ENCODE results near the gene UBR1.
A peak's percentile ranks its signal among the peaks of the same experiment; 100 is the strongest.
"Not testable (repeated sequence)": the region's sequence is repeated elsewhere in the genome, so short reads cannot be mapped to it uniquely, and the experiment has no call there.

Gene UBR1

DNA sequence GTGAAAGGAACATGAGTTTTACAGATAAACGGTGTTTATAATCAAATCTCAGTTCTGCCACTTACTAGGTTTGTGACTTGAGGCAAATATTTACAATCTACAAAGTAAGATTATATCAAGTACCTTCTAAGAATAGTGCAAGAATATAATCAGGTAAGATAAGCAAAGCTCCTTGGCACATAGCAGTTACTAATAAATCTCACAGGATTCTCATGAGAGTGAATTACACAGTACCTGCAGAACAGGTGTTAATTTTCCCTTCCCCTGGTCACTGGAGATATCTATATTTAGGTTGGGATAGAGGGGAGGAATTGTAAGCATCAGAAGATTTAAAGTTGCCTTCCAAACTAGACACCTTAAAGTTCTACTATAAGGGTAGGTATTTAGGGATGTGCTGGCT, 53.0 kb downstream of the UBR1 start:
- DNase-seq (ENCODE audit: low spot score) = no peak

DNA sequence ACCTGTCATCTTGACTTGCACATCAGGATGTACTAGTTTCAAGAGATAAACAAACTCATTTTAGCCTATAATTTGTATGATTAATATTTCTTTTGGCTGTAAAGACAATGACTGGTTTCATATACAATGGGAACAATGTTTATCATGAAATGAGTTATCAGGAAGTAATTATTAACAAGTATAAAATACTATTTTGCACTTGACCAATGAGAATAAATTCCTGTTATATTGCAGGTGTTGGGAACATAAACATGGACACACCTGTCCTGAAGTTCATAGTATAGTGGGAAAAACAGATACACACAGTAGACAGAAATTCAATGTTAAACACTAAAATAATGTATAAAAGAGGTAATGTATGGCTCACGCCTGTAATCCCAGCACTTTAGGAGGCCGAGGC, 56.9 kb downstream of the UBR1 start:
- DNase-seq (ENCODE audit: low spot score) = no peak

DNA sequence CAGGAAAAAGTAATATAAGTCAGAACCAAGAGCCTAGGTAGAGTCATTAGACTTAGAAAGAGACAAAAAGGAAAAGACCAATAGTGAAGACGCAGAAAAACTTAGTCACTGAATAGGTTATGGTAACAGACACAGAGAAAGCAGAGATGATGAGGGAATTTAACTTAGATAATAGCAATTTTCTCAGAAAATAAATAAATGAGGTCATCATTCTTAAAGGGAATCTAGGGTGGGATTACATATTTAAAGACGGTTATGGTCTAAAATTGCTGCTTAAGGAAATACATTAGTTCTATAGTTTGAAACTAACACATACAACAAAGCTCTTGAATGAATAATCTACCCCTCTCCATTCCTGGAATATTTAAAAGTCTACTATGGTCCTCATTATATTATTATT, 59.4 kb downstream of the UBR1 start:
- no peak for DNase-seq (ENCODE audit: low spot score)

DNA sequence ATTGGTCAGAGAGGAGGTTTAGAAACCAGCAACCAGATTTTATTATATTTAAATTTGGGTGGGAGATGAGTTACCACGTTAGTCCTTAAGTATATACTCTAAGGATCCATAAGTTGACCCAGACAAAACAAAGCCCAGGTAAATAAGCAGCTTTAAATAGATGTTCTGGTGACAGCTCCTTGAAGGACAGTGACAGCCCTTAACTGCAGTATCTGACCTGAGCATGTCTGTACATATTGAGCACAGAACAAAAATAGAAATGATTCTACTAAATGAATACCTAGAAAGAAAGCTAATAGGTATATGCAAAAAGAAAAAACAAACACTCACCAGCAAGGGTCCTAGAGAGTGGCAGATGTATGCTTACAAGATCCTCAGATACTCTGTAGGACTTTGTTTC, 63.0 kb downstream of the UBR1 start:
- no peak for DNase-seq (ENCODE audit: low spot score)

DNA sequence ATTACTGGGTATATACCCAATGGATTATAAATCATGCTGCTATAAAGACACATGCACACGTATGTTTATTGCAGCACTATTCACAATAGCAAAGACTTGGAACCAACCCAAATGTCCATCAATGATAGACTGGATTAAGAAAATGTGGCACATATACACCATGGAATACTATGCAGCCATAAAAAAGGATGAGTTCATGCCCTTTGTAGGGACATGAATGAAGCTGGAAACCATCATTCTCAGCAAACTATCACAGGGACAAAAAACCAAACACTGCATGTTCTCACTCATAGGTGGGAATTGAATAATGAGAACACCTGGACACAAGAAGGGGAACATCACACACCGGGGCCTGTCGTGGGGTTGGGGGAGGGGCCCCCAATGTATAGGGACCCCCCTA, 64.8 kb downstream of the UBR1 start:
- DNase-seq (ENCODE audit: low spot score) = not testable (repeated sequence)

DNA sequence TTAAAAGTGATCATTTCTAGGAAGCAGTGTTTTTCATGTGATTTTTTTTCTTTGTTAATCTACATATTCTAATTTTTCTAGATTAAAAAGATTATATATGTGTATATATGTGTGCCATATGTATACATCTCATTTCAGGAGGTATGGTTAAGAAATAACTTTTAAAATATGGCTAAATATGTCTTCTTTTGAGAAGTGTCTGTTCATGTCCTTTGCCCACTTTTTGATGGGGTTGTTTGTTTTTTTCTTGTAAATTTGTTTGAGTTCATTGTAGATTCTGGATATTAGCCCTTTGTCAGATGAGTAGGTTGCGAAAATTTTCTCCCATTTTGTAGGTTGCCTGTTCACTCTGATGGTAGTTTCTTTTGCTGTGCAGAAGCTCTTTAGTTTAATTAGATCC, 70.6 kb downstream of the UBR1 start:
- DNase-seq (ENCODE audit: low spot score) = not testable (repeated sequence)

DNA sequence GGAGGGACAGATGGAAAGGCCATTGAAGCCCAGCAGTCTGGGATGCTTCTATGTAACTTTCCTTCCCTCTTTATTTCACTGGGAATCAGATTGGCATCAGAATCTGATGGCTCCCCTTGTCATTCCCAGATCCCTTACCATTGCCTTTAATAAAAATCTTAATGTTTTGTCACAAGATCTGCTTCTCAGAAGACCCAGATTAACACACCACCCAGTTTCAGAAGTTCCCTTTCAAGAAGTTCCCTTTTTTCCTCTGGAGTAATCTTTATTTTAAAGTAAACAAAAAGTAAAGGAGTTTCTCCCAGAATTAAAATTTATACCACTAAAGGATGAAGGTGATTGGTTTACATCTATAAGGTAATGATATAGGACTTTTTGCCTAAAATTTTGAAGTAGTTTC, 76.4 kb downstream of the UBR1 start:
- DNase-seq (ENCODE audit: low spot score) = no peak

DNA sequence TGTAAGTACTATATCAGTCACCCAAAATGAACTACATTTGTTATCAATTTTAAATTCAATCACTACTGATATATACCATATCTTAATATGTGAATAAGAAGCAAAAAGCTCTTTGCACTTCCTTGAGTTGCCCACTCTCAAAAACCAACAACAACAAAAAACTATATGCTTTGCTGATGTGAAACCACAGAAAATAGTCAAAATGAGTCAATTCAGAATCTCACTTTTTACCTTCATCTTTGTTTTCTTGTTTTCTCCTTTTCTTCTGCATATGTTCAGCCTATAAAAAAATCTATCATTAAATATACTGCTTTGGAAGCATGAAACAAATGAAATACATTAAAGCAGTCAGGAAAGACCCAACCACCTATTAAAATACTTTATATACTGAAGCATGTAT, 80.7 kb downstream of the UBR1 start:
- no peak for DNase-seq (ENCODE audit: low spot score)

DNA sequence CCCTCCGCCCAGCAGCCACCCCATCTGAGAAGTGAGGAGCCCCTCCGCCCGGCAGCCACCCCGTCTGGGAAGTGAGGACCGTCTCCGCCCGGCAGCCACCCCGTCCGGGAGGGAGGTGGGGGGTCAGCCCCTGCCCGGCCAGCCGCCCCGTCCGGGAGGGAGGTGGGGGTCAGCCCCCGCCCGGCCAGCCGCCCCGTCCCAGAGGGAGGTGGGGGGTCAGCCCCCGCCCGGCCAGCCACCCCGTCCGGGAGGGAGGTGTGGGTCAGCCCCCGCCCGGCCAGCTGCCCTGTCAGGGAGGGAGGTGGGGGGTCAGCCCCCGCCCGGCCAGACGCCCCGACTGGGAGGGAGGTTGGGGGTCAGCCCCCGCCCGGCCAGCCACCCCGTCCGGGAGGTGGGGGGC, 91.2 kb downstream of the UBR1 start:
- DNase-seq (ENCODE audit: low spot score) = not testable (repeated sequence)

DNA sequence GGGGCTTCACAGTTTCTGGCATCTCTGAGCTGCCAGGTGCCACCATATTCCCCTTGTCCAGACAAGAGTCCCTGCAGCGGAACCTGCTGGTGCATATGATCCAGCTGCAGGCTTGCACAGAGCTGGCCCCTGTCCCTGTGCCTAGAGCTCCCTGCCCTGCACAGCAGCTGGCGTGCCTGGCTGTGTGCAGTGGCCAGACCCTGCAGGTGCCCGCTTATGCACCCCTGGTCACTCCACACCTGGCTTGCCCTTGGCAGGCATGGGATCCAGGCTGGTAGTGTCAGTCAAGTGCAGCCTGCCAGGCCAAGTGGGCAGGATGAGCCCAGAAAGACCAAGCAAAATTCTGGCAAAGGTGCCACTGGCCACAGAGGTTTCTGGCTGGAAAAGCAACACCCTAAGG, 96.6 kb downstream of the UBR1 start:
- no peak for DNase-seq (ENCODE audit: low spot score)

DNA sequence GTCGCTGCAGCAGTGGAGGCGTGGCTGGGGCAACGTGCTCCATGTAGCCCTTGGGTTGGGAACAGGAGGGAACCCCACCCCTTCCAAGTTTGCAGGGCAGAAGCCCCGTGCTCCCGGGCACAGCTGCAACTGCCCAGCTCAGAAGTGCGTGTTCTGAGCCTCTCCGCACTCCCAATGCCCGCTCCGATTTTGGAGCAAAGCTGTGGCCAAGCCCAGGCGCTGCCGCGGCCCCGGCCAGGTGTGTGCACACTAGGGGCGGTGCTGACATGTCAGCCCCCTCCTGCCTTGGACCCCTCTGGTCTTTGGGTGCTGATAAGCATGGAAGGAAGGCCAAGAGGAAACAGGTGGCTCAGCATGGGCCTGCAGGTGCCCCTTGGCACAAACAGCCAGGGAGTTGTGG, 97.7 kb downstream of the UBR1 start:
- DNase-seq (ENCODE audit: low spot score) = peak; percentile 24

DNA sequence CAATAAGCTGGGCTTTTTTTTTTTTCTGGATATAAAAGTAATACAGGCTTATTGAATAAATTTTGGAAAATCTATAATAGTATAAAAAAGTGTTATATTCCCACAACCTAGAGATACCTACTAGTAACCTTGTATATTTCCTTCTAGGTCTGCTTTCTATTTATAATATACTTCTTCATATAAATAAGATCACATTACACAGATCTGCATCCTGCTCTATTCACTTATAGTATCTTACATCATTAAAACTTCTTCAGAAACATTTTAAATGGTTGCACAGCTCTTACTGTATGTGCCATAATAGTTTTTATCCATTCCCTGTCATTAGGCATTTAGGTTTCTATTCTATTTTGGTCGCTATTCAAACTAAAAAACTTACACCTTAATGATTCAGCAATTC, 98.3 kb downstream of the UBR1 start:
- DNase-seq (ENCODE audit: low spot score) = peak; percentile 12

DNA sequence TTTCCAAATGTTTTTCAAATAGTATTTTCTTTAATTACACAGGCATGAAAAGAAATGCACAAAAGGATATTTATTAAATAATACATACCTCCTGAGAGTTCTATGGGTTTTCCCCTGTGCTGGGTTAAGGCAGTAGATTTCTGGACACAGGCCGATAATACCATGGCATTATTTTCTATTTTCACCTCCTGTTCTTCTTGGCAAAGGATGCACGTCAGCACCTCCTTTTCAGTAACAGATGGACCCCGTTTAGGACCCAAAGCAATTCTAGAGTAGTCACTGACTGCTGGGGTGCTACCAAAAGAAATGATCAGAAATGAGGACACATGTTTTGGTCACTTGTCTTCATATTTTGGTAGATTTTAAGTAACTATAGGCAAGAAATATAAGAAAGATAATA, 98.8 kb downstream of the UBR1 start:
- DNase-seq (ENCODE audit: low spot score) = peak; percentile 86

DNA sequence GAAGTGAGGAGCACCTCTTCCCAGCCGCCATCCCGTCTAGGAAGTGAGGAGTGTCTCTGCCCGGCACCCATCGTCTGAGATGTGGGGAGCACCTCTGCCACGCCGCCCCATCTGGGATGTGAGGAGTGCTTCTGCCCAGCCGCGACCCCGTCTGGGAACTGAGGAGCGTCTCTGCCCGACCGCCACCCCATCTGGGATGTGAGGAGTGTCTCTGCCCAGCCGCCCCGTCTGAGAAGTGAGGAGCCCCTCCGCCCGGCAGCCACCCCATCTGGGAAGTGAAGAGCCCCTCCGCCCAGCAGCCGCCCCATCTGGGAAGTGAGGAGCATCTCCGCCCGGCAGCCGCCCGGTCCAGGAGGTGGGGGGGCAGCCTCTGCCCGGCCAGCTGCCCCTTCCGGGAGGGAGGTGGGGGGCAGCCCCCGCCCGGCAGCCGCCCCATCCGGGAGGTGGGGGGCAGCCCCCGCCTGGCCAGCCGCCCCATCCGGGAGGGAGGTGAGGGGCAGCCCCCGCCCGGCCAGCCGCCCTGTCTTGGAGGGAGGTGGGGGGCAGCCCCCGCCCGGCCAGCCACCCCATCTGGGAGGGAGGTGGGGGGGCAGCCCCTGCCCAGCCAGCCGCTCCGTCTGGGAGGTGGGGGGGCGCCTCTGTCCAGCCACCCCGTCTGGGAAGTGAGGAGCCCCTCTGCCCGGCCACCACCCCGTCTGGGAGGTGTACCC, 100.8 kb downstream of the UBR1 start:
- not testable (repeated sequence) for DNase-seq (ENCODE audit: low spot score)

DNA sequence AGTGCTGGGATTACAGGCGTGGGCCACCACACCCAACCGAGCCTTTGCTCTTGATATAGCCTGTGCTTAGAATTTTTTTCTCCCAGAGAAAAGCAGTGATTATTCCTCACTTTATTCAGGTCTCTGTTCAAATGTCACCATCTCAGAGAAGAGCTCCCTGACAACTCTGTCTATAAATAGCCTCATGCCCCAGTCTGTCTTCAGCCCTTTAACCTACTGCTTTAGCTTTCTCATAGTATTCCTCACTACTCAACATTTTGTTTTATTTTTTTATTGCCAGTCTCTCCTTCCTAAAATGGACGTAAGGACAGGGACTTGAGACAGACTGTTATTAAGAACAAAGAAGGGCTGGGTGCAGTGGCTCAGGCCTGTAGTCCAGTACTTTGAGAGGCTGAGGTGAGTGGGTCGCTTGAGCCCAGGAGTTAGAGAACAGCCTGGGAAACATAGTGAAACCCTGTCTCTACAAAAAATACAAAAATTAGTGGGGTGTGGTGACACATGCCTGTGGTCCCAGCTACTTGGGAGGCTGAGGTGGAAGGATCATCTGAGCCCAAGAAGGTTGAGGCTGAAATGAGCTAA, 106.5 kb downstream of the UBR1 start:
- DNase-seq (ENCODE audit: low spot score) = no peak

DNA sequence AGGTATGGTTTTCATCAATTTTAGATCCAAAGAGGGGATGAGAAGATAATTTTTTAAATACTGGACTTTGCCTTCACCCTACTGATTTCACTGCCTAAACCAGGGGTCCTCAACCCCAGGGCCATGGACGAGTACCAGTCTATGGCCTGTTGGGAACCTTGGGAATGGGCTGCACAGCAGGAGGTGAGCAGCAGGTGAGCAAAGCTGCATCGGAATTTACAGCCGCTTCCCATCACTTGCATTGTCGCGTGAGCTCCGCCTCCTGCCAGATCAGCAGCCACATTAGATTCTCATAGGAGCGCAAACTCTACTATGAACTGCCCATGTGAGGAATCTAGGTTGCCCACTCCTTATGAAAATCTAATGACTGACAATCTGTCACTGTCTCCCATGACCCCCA, 109.0 kb downstream of the UBR1 start:
- no peak for DNase-seq (ENCODE audit: low spot score)

DNA sequence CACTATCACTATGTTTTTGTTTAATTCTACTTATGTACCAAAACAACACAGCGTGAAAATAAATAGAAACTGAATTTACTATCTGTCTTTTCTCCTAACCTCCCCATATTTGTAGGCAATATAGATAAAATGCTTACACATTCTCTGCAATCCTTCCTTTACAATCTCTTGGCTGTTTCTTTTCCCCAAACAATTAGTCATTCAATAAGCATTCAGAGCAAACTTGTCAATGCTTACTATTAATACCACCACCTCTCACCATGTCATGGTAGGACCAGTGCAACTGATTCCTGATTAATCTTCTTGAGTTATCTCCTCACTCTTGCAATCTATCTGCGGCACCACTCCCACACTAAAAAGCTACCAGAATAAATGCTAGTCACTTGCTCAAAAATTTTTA, 111.3 kb downstream of the UBR1 start:
- no peak for DNase-seq (ENCODE audit: low spot score)

DNA sequence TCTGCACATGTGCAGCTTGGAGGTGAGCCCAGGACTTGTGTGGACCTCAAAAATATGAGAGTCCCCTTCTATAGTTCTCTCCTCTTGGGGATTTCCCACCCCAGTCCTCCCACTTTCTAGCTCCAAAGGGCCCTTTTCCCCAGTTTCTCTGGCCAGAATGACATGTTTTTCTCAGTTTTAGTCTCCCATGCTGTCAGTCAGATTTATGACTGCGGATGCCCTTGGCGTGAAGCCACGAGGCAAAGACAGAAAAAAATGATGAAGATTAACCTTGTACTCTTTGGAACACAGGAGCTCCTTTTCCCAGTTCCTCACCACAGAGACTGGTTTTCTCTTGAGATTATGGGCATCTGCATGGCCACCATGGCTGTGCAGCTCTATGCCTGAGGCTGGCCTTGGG, 113.2 kb downstream of the UBR1 start:
- peak; percentile 17 for DNase-seq (ENCODE audit: low spot score)

DNA sequence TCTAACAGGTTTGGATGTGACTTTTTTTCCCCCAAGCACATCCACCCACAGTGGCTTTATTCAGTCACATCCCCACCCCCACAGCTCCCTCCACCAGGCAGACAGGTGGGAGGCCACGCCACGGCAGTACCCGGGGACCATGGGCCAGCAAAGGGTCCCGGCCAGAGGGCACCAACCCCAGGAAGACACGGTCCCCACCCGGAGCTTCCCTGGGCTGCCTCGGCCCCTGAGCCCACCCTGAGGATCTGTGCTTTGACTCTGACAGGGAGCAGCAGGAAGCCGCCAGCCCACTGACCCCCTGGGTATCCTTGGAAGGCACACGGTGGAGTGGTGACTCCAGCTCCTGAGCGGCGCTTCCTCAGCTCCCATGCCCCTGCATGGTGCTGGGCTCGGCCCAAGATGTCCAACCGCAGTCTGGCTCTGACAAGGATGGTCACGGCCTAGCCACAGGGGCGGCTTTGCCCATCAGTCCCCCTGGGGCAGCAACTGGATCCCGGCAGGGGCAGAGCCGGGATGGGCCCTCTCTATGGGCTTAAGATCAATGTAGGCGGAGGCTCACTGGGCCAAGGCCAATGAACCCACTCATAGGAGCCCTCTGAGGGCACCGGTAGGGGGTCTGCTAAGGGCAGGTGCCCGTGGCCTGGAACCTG, 119.0 kb downstream of the UBR1 start:
- DNase-seq (ENCODE audit: low spot score) = no peak

DNA sequence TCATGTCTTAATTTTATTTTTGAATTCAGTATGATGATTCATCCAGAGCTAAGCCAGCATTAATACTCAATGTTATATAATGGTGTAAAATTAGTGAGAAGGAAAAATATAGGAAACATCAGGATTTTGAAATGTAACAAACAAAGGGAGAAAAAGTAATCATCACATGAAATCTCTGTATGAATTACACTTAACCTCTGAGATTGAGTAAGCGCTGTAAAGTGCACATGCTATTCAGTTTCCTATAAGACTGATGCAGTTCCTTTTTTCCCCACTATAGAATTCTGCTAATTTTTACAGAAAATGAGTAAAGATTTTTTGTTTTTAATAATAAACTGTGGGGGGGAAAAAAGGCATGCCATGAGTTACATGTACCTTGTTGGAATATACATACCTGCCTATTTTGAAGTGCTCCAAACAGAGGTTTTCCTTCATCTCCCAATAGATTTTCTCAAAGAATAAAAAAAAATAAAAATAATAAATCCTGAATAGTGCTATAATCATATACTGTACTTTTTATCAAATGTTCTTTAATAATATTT, 121.3 kb downstream of the UBR1 start:
- no peak for DNase-seq (ENCODE audit: low spot score)

DNA sequence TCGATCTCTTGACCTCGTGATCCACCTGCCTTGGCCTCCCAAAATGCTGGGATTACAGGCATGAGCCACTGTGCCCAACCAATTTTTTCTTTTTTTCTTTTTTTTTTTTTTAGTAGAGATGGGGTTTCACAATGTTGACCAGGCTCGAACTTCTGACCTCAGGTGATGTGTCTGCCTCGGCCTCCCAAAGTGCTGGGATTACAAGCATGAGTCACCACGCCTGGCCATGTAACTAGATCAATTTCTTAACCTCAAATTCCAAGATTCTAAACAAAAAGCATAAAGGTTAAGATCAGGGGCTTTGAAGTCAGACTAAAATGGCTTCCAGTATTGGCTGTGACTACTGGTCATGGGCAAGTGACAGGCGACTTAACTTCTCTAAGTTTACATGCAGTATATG, 126.7 kb downstream of the UBR1 start:
- not testable (repeated sequence) for DNase-seq (ENCODE audit: low spot score)

DNA sequence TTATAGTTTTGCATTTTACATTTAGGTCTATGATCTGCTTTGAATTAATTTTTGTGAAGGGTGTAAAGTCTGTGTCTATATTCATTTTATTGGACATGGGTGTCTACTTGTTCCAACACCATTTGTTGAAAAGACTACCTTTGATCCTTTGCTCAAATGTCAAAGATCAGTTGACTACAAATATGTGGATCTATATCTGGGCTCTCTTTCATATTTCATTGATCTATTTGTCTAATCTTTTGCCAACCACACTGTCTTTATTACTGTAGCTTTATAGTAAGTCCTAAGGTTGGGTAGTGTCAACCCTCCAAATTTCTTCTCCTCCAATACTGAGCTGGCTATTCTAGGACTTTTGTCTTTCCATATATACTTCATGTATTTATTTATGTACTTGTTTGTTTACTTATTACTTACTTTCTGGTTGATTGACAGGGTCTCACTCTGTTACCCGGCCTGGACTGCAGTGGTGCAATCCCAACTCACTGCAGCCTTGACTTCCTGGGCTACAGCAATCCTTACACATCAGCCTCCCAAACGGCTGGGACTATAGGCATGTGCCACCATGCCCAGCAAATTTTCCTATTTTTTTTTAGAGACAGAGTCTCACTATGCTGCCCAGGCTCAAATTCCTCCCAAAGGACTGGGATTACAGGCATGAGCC, 131.5 kb downstream of the UBR1 start:
- DNase-seq (ENCODE audit: low spot score) = no peak

DNA sequence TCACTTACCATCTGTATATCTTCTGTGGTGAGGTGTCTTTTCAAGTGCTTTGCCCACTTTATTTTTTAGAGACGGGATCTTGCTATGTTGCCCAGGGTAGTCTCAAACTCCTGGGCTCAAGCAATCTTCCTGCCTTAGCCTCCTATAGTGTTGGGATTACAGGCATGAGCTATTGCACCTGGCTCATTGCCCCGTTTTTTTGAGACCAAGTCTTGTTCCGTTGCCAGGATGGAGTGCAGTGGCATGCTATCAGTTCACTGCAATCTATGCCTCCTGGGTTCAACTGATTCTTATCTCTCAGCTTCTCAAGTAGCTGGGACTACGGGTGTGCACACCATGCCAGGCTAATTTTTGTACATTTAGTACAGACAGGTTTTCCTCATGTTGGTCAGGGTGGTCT, 132.7 kb downstream of the UBR1 start:
- DNase-seq (ENCODE audit: low spot score) = no peak
